ENCODE measurements around the gene AZU1.
"Not testable (repeated sequence)": the region's sequence is repeated elsewhere in the genome, so short reads cannot be mapped to it uniquely, and the experiment has no call there.

Gene AZU1

GRCh38 chr19:815775-816499 is 11.7 kb upstream of the AZU1 start:
- Histone ChIP-seq H3K4me1 (ENCODE audit: insufficient read depth, poor library complexity, severe bottlenecking) (no peaks in the 10 kb centered on the region), H3K4me3 (ENCODE audit: severe bottlenecking) (no peak overlapping the region), H3K27ac (ENCODE audit: poor library complexity, severe bottlenecking) (no peak overlapping the region), H3K27me3 (ENCODE audit: insufficient read depth, poor library complexity, severe bottlenecking) (no peaks in the 10 kb centered on the region), H3K36me3 (ENCODE audit: low read depth) (peaks cover 12% of the 10 kb centered on the region), H3K9me3 (ENCODE audit: severe bottlenecking) (no peaks in the 10 kb centered on the region)
- no peak for TF ChIP-seq CTCF (IDR thresholded peaks at IDR 0.05; ENCODE audit: poor library complexity, severe bottlenecking)
- ATAC-seq (ENCODE audit: low read depth) (peak; percentile 11; the same call in 2 of the 3 replicates), DNase-seq (ENCODE audit: low spot score) (no peak)

GRCh38 chr19:816500-816857 is 11.2 kb upstream of the AZU1 start:
- Histone ChIP-seq H3K27me3 (ENCODE audit: insufficient read depth, poor library complexity, severe bottlenecking) (peaks cover 3% of the 10 kb centered on the region), H3K36me3 (ENCODE audit: low read depth) (peaks cover 7% of the 10 kb centered on the region), H3K27ac (ENCODE audit: poor library complexity, severe bottlenecking) (no peak overlapping the region), H3K4me3 (ENCODE audit: severe bottlenecking) (no peak overlapping the region), H3K4me1 (ENCODE audit: insufficient read depth, poor library complexity, severe bottlenecking) (no peaks in the 10 kb centered on the region), H3K9me3 (ENCODE audit: severe bottlenecking) (no peaks in the 10 kb centered on the region)
- no peak for DNase-seq (ENCODE audit: low spot score)
- no peak for ATAC-seq (ENCODE audit: low read depth)
- TF ChIP-seq CTCF (IDR thresholded peaks at IDR 0.05; ENCODE audit: poor library complexity, severe bottlenecking) = no peak

GRCh38 chr19:820212-820611 is 7.4 kb upstream of the AZU1 start:
- not testable (repeated sequence) for H3K27ac ChIP-seq (ENCODE audit: poor library complexity, severe bottlenecking); H3K27me3 ChIP-seq (ENCODE audit: insufficient read depth, poor library complexity, severe bottlenecking); H3K4me3 ChIP-seq (ENCODE audit: severe bottlenecking); ATAC-seq (ENCODE audit: low read depth); H3K9me3 ChIP-seq (ENCODE audit: severe bottlenecking); DNase-seq (ENCODE audit: low spot score); H3K36me3 ChIP-seq (ENCODE audit: low read depth); H3K4me1 ChIP-seq (ENCODE audit: insufficient read depth, poor library complexity, severe bottlenecking)

GRCh38 chr19:821231-821824 is 6.3 kb upstream of the AZU1 start:
- H3K27me3 ChIP-seq (ENCODE audit: insufficient read depth, poor library complexity, severe bottlenecking) = peaks cover 9% of the 10 kb centered on the region
- no peaks in the 10 kb centered on the region for H3K36me3 ChIP-seq (ENCODE audit: low read depth)
- no peaks in the 10 kb centered on the region for H3K9me3 ChIP-seq (ENCODE audit: severe bottlenecking)
- no peak overlapping the region for H3K4me3 ChIP-seq (ENCODE audit: severe bottlenecking)
- no peak for ATAC-seq (ENCODE audit: low read depth)
- TF ChIP-seq CTCF (IDR thresholded peaks at IDR 0.05; ENCODE audit: poor library complexity, severe bottlenecking) = no peak
- no peak for DNase-seq (ENCODE audit: low spot score)
- H3K4me1 ChIP-seq (ENCODE audit: insufficient read depth, poor library complexity, severe bottlenecking) = no peaks in the 10 kb centered on the region
- no peak overlapping the region for H3K27ac ChIP-seq (ENCODE audit: poor library complexity, severe bottlenecking)

- no peak for TF ChIP-seq CTCF (IDR thresholded peaks at IDR 0.05; ENCODE audit: poor library complexity, severe bottlenecking)
- H3K4me3 ChIP-seq (ENCODE audit: severe bottlenecking) = no peak within 1 kb of the TSS
These were observed 5.7 kb upstream of the AZU1 start, which contains the start of gene PLPPR3 for GRCh38 chr19:821825-822503. Gene PLPPR3 (minus strand): TSS chr19:821955. CDS start chr19:821559, 396 bp downstream.

More at GRCh38 chr19:821825-822503, 5.7 kb upstream of the AZU1 start, which contains the start of gene PLPPR3:
- Histone ChIP-seq H3K27ac (ENCODE audit: poor library complexity, severe bottlenecking) (no peak within 1 kb of the TSS), H3K4me1 (ENCODE audit: insufficient read depth, poor library complexity, severe bottlenecking) (no peaks in the 10 kb centered on the region), H3K9me3 (ENCODE audit: severe bottlenecking) (no peaks in the 10 kb centered on the region), H3K27me3 (ENCODE audit: insufficient read depth, poor library complexity, severe bottlenecking) (peaks cover 9% of the 10 kb centered on the region), H3K36me3 (ENCODE audit: low read depth) (no peaks in the 10 kb centered on the region)
- no peak for ATAC-seq (ENCODE audit: low read depth)
- no peak for DNase-seq (ENCODE audit: low spot score)

Data from RWPE2 (cell line).